ENCODE results near the gene CYP19A1.

Gene CYP19A1

DNA sequence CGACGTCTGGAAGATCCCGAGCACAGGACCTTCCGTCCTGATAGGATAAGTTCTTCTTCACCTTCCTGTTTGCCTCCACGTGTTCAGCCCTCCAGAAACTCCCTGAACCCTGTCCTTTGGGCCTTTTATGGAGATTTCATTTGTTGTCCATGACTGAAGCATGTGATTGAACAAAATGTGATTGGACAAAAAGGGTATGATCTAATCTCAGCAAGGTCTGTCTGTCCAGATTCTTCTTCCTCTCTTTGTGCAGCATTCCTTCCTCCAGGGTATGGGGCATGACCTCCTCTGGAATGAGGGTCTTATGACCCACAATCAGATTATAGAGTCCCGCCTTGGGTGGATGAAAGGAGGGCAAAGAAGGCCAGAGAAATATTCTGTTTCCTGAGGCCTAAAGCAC lies at the start of gene CYP19A1:
TSS of gene CYP19A1 (minus strand) at position 101 of the 400 bp plus-strand sequence. CDS start 95,684 bp downstream, outside the sequence.
- H3K4me2 ChIP-seq = no peak within 1 kb of the TSS
- no peaks in the 10 kb centered on the region for H3K27me3 ChIP-seq (ENCODE audit: insufficient read depth, low read depth)
- TF ChIP-seq, protein P1, sequence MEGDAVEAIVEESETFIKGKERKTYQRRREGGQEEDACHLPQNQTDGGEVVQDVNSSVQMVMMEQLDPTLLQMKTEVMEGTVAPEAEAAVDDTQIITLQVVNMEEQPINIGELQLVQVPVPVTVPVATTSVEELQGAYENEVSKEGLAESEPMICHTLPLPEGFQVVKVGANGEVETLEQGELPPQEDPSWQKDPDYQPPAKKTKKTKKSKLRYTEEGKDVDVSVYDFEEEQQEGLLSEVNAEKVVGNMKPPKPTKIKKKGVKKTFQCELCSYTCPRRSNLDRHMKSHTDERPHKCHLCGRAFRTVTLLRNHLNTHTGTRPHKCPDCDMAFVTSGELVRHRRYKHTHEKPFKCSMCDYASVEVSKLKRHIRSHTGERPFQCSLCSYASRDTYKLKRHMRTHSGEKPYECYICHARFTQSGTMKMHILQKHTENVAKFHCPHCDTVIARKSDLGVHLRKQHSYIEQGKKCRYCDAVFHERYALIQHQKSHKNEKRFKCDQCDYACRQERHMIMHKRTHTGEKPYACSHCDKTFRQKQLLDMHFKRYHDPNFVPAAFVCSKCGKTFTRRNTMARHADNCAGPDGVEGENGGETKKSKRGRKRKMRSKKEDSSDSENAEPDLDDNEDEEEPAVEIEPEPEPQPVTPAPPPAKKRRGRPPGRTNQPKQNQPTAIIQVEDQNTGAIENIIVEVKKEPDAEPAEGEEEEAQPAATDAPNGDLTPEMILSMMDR (conservative IDR thresholded peaks at IDR 0.05; ENCODE audit: low read depth, low read length) = no peak

DNA sequence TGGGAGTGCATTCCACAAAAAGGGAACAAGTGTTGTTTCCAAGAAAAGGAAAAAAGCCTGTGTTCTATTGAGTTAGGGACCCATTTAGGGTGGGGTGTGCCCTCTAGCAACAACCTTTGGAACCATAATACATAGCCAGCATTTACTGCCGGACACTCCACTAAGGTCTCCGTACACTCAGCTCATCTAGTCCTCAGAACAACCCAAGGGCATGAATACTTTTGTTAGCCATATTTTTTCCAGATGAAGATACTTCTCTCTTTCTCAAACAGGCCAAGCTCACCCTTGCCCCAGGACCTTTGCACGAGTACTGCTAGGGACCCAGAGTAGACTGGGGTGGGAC lies 49.3 kb upstream of the CYP19A1 start:
- no peak overlapping the region for H3K27ac ChIP-seq
- H3K27me3 ChIP-seq (ENCODE audit: insufficient read depth, low read depth) = no peaks in the 10 kb centered on the region
- no peaks in the 10 kb centered on the region for H3K36me3 ChIP-seq (ENCODE audit: insufficient read depth)
- H2AFZ ChIP-seq (ENCODE audit: low read depth) = no peak overlapping the region
- no peaks in the 10 kb centered on the region for H3K4me1 ChIP-seq (ENCODE audit: low read depth, poor library complexity, severe bottlenecking)
- H3K4me3 ChIP-seq (IDR thresholded peaks at IDR 0.05; ENCODE audit: insufficient read depth, low read depth, low read length) = no peak overlapping the region
- no peaks in the 10 kb centered on the region for H4K20me1 ChIP-seq (ENCODE audit: insufficient read depth)
- H3K9ac ChIP-seq = no peak overlapping the region
- TF ChIP-seq, protein P1 (conservative IDR thresholded peaks at IDR 0.05; ENCODE audit: low read depth, low read length) = no peak
- no peaks in the 10 kb centered on the region for H3K79me2 ChIP-seq (ENCODE audit: insufficient read depth, low read depth)
- no peak overlapping the region for H3K4me2 ChIP-seq

More for the DNA sequence above, at the start of gene CYP19A1:
- Histone ChIP-seq H3K4me1 (ENCODE audit: low read depth, poor library complexity, severe bottlenecking) (peaks cover 45% of the 10 kb centered on the region), H4K20me1 (ENCODE audit: insufficient read depth) (no peaks in the 10 kb centered on the region), H3K9ac (no peak within 1 kb of the TSS), H3K27ac (no peak within 1 kb of the TSS), H3K4me3 (IDR thresholded peaks at IDR 0.05; ENCODE audit: insufficient read depth, low read depth, low read length) (no peak within 1 kb of the TSS), H2AFZ (ENCODE audit: low read depth) (no peak within 1 kb of the TSS), H3K36me3 (ENCODE audit: insufficient read depth) (no peaks in the 10 kb centered on the region), H3K79me2 (ENCODE audit: insufficient read depth, low read depth) (no peaks in the 10 kb centered on the region)

DNA sequence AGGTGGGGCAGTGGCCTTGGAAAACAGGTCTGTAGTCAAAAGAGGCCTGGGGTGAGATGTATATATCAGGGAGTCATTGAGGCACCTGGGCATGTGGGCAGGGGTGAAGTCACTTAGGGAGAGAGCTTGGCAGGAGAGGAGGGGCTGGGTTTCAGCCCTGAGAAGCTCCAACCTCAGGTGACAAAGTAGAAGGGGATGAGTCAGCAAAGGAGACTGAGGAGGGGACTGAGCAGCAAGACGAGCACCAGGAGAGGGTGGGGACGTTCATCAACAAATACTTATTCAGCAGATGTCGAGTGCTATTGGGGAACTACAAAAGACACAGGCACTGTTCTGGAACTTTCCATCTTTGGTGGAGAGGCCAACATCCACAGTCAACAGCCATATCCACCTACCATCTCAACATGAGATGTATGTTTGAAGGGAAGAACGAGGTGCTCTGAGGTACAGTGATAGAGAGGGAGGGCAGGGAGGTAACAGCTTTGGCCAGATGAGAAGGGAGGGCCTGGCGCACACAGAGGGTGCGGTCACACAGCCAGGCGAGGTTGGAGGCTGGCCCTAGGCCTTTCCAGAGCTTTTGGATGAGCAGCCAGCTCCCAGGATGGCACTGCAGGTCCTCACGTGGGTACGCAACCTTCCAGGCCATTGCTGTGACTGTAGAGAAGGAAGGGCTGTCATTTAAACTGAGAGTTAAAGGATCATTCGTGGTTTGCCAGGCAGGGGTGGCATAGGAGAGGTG lies 48.7 kb upstream of the CYP19A1 start:
- Histone ChIP-seq H2AFZ (ENCODE audit: low read depth) (no peak overlapping the region), H4K20me1 (ENCODE audit: insufficient read depth) (no peaks in the 10 kb centered on the region), H3K9ac (no peak overlapping the region), H3K36me3 (ENCODE audit: insufficient read depth) (no peaks in the 10 kb centered on the region), H3K4me3 (IDR thresholded peaks at IDR 0.05; ENCODE audit: insufficient read depth, low read depth, low read length) (no peak overlapping the region), H3K79me2 (ENCODE audit: insufficient read depth, low read depth) (no peaks in the 10 kb centered on the region), H3K27me3 (ENCODE audit: insufficient read depth, low read depth) (no peaks in the 10 kb centered on the region), H3K4me2 (no peak overlapping the region), H3K27ac (no peak overlapping the region), H3K4me1 (ENCODE audit: low read depth, poor library complexity, severe bottlenecking) (no peaks in the 10 kb centered on the region)
- TF ChIP-seq, protein P1 (conservative IDR thresholded peaks at IDR 0.05; ENCODE audit: low read depth, low read length) = no peak

DNA sequence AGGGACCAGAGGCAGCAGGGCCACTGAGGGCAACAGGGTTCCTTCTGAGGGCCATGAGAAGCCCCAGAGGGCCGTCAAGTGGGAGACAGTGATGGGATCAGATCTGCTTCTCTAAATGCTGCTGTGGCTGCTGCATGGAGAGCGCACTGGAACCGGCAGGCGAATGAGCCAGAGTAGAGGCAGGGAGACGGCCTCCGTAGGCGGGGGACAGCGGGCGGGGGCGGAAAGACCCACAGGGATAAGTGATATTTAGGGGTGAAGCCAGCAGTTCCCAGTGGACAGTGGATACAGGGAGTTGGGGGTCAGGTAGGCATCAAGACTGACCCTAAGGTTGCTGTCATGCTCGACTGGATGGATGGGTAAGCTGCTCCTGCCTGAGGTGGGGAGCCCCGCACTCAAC lies 48.1 kb upstream of the CYP19A1 start:
- Histone ChIP-seq H3K4me3 (IDR thresholded peaks at IDR 0.05; ENCODE audit: insufficient read depth, low read depth, low read length) (no peak overlapping the region), H3K36me3 (ENCODE audit: insufficient read depth) (no peaks in the 10 kb centered on the region), H3K4me2 (no peak overlapping the region), H3K9ac (no peak overlapping the region), H4K20me1 (ENCODE audit: insufficient read depth) (no peaks in the 10 kb centered on the region), H3K27ac (no peak overlapping the region), H3K27me3 (ENCODE audit: insufficient read depth, low read depth) (no peaks in the 10 kb centered on the region), H3K79me2 (ENCODE audit: insufficient read depth, low read depth) (no peaks in the 10 kb centered on the region), H3K4me1 (ENCODE audit: low read depth, poor library complexity, severe bottlenecking) (no peaks in the 10 kb centered on the region), H2AFZ (ENCODE audit: low read depth) (no peak overlapping the region)
- TF ChIP-seq, protein P1 (conservative IDR thresholded peaks at IDR 0.05; ENCODE audit: low read depth, low read length) = no peak

Data from KMS-11 (cell line).